ENCODE measurements around the gene DPPA5. TPM values are rescaled to one million over a fixed set of nuclear protein-coding genes. Genes with fewer than 3 reads are reported as not detected.

The DPPA5 gene
- total and polyA plus RNA-seq, 2 donors (not counting 3 experiments of a cell fraction or from before 2014, with no cell fraction given) = not detected

DNA sequence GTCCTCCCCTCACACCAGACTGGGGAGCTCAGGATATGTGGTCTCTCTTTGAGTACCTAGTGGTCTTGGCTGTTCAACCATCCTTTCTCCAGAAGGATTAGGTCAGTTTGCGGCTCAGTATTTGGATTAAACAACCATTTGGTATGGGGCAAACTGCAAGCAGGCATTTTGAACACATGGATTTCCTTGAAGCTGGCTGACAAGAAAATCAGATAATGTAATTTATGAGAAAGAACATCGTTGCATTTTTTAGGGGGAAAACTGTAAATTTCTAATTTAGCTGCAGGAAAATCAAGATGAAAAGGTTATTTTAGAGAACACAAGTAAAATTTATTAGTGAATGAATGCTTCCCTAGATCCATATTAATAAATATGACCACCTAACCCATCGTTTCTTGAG lies 25.3 kb downstream of the DPPA5 start:
- no peaks in the 10 kb centered on the region for H3K36me3 ChIP-seq (ENCODE audit: control insufficient read depth in 2 of 2, extremely low read depth in 1 of 2, insufficient read depth in 2 of 2, low read length in 2 of 2)
- no peak overlapping the region for H3K27ac ChIP-seq (ENCODE audit: insufficient read depth, low read depth, low read length)
- no peaks in the 10 kb centered on the region for H3K79me2 ChIP-seq (ENCODE audit: control insufficient read depth, insufficient read depth, low read length)
- H4K20me1 ChIP-seq (replicated peaks; ENCODE audit: control insufficient read depth, extremely low read depth, insufficient read depth, low read length) = no peaks in the 10 kb centered on the region
- no TSS peak for BruUV-seq (replicated peaks)
- no peak overlapping the region for H2AFZ ChIP-seq (ENCODE audit: low read depth, low read length)
- intact Hi-C loops (cut with micrococcal nuclease) (no loop called here), dilution Hi-C loops (cut with MboI; ENCODE audit: extremely low pct_ligation_motif_present, low sequenced_read_pairs) (no loop called here)
- no peak overlapping the region for H3K9ac ChIP-seq (replicated peaks; ENCODE audit: extremely low read depth, insufficient read depth, low read length)
- no peak for TF ChIP-seq GATA2 (IDR thresholded peaks at IDR 0.05; ENCODE audit: insufficient read depth, insufficient read length, low read depth, low read length)
- no peak for TF ChIP-seq EZH2 (IDR thresholded peaks at IDR 0.05; ENCODE audit: borderline replicate concordance, low read depth, low read length, severe bottlenecking)
- TF ChIP-seq, protein P1, sequence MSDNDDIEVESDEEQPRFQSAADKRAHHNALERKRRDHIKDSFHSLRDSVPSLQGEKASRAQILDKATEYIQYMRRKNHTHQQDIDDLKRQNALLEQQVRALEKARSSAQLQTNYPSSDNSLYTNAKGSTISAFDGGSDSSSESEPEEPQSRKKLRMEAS (IDR thresholded peaks at IDR 0.05; ENCODE audit: insufficient read depth, insufficient read length) = no peak
- TF ChIP-seq, protein P2, sequence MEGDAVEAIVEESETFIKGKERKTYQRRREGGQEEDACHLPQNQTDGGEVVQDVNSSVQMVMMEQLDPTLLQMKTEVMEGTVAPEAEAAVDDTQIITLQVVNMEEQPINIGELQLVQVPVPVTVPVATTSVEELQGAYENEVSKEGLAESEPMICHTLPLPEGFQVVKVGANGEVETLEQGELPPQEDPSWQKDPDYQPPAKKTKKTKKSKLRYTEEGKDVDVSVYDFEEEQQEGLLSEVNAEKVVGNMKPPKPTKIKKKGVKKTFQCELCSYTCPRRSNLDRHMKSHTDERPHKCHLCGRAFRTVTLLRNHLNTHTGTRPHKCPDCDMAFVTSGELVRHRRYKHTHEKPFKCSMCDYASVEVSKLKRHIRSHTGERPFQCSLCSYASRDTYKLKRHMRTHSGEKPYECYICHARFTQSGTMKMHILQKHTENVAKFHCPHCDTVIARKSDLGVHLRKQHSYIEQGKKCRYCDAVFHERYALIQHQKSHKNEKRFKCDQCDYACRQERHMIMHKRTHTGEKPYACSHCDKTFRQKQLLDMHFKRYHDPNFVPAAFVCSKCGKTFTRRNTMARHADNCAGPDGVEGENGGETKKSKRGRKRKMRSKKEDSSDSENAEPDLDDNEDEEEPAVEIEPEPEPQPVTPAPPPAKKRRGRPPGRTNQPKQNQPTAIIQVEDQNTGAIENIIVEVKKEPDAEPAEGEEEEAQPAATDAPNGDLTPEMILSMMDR (IDR thresholded peaks at IDR 0.05; ENCODE audit: extremely low read depth in 1 of 2, insufficient read depth in 1 of 2, low read depth in 1 of 2, low read length in 2 of 2) = no peak
- TF ChIP-seq MYC (IDR thresholded peaks at IDR 0.05; ENCODE audit: low read depth, low read length) = no peak
- TF ChIP-seq POLR2AphosphoS5 (IDR thresholded peaks at IDR 0.05; ENCODE audit: insufficient read depth, low read depth, low read length) = no peak
- TF ChIP-seq POLR2A (IDR thresholded peaks at IDR 0.05; ENCODE audit: low read depth, low read length) = no peak
- no peak for TF ChIP-seq FOS (IDR thresholded peaks at IDR 0.05; ENCODE audit: borderline replicate concordance, insufficient read depth, low read length)
- TF ChIP-seq JUN (IDR thresholded peaks at IDR 0.05; ENCODE audit: borderline replicate concordance, insufficient read depth, insufficient read length, low read depth) = no peak
- H3K4me3 ChIP-seq (replicated peaks in 1 of 3; ENCODE audit: insufficient read depth in 1 of 3, low read depth in 1 of 3, low read length in 3 of 3) = no peak overlapping the region
- POLR2A ChIA-PET = no interaction called here
- FAIRE-seq = no peak
- no peaks in the 10 kb centered on the region for H3K9me1 ChIP-seq (replicated peaks; ENCODE audit: control insufficient read depth, extremely low read depth, insufficient read depth, low read length)
- CTCF ChIA-PET = interaction anchor here (0.7 to 9.1 kb wide), 13 partner anchors 10 to 917 kb away, joined by 3 to 432 read pairs (median 3); partner anchors contain the start of gene SLC17A5
- no peaks in the 10 kb centered on the region for H3K4me1 ChIP-seq (ENCODE audit: control insufficient read depth, extremely low read depth, insufficient read depth, low read length)
- H3K27me3 ChIP-seq (ENCODE audit: control insufficient read depth in 2 of 2, insufficient read depth in 2 of 2, low read length in 2 of 2) = peaks cover 6 to 14% of the 10 kb centered on the region in 2 experiments
- H3K4me2 ChIP-seq (ENCODE audit: insufficient read depth, low read length) = no peak overlapping the region
- no peaks in the 10 kb centered on the region for H3K9me3 ChIP-seq (replicated peaks; ENCODE audit: control insufficient read depth, insufficient read depth, low read length)
- DNase-seq (ENCODE audit: low read depth, low spot score) = no peak
